Karpas-422 (cell line): ENCODE results near the gene NPHP3. TPM values are rescaled to one million over a fixed set of nuclear protein-coding genes. Genes with fewer than 3 reads are reported as not detected.

Source experiments
- DNase-seq: peaks from one replicate; pipeline ENCODE4 v3.0.0-alpha.2; 2015
- H2AFZ ChIP-seq: fragments of 200-600 bp; sonication (generic); 2 replicates; pipeline ENCODE4 v1.6.1; 2014; ENCODE audit warnings: antibody characterized with exemption, low read length, mixed read lengths
- H3K27ac ChIP-seq: fragments of 200-600 bp; sonication (generic); 2 replicates; pipeline ENCODE4 v1.5.1; 2014; ENCODE audit warnings: mild to moderate bottlenecking, low read length, moderate library complexity
- H3K27me3 ChIP-seq: fragments of 200-600 bp; sonication (generic); 2 replicates; pipeline ENCODE4 v1.6.1; 2014; ENCODE audit warnings: low read length, mixed read lengths
- H3K36me3 ChIP-seq: fragments of 200-600 bp; sonication (generic); 2 replicates; pipeline ENCODE4 v1.6.1; 2014; ENCODE audit warnings: low read length, mixed read lengths; ENCODE audit not compliant: insufficient read depth
- H3K4me1 ChIP-seq: fragments of 200-600 bp; sonication (generic); 2 replicates; pipeline ENCODE4 v1.6.1; 2014; ENCODE audit warnings: mild to moderate bottlenecking, low read length, mixed read lengths
- H3K4me2 ChIP-seq: fragments of 200-600 bp; sonication (generic); 2 replicates; pipeline ENCODE4 v1.6.1; 2014; ENCODE audit warnings: low read length, low read depth, mild to moderate bottlenecking; ENCODE audit not compliant: poor library complexity, severe bottlenecking
- H3K4me3 ChIP-seq: fragments of 200-600 bp; sonication (generic); 2 replicates; pipeline ENCODE4 v1.5.1; 2014; ENCODE audit warnings: mild to moderate bottlenecking, antibody characterized with exemption, low read length, mixed read lengths
- H3K79me2 ChIP-seq: fragments of 200-600 bp; sonication (generic); 2 replicates; pipeline ENCODE4 v1.6.1; 2014; ENCODE audit warnings: mild to moderate bottlenecking, low read length, mixed read lengths
- H3K9ac ChIP-seq: fragments of 200-600 bp; sonication (generic); 2 replicates; pipeline ENCODE4 v1.6.0; 2014; ENCODE audit warnings: low read length
- H3K9me2 ChIP-seq: fragments of 200-600 bp; sonication (generic), shearing (Covaris generic); replicated peaks from 2 replicates; pipeline ENCODE4 v1.6.0; 2014; ENCODE audit warnings: mild to moderate bottlenecking, low read length, moderate library complexity; ENCODE audit not compliant: insufficient read depth
- H3K9me3 ChIP-seq: fragments of 300-700, 200-600 bp; sonication (generic); 2 replicates; pipeline ENCODE4 v1.6.1; 2014; ENCODE audit warnings: low read length, mixed read lengths
- H4K20me1 ChIP-seq: fragments of 200-600 bp; sonication (generic); 2 replicates; pipeline ENCODE4 v1.6.1; 2014; ENCODE audit warnings: mild to moderate bottlenecking, antibody characterized with exemption, low read length, low read depth; ENCODE audit not compliant: insufficient read depth
- total RNA-seq: library from RNA; depleted of rRNA; stranded (reverse); fragments of >200 nt; shearing (Covaris generic); gene quantifications from 2 replicates; pipeline ENCODE4 v1.2.3, GENCODE V29; 2014; ENCODE audit warnings: low replicate concordance

The NPHP3 gene
- total RNA-seq, 1 experiment from 2014 or later: 19.0 TPM

DNA sequence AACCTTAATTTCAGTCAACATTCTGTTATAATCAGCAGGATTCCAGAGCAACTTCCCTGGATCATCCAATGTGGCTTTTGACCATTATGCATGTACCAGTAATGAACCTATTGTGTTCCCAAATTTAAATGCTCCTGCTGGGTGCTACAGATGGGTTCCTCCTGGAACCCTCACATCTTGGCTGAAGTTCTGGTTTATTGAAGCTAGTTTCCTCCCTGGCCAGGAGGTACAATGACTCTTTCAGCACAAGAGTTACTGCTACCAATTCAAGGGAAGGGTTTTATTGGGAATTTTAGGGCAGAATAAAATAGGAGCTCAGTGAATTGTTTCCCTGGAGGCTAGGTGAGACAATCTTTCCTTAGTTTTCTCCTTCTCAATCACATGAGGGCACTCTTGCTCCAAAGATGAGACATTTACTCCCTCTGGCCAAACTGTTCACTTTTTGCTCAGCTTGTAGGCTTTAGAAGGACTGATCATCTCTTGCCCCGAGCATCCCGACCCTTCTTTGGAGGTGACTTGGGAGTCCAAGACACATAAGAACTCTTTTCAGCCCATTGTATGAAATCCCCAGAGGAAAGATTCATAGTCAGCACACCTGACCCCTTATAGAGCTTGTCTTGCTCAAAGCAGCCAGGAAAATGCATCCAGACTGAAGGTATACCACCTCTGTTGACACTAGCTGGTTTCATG, 8.8 kb upstream of the NPHP3 start:
- peak; percentile 69 for DNase-seq
- H3K4me3 ChIP-seq: no peak overlapping the region

DNA sequence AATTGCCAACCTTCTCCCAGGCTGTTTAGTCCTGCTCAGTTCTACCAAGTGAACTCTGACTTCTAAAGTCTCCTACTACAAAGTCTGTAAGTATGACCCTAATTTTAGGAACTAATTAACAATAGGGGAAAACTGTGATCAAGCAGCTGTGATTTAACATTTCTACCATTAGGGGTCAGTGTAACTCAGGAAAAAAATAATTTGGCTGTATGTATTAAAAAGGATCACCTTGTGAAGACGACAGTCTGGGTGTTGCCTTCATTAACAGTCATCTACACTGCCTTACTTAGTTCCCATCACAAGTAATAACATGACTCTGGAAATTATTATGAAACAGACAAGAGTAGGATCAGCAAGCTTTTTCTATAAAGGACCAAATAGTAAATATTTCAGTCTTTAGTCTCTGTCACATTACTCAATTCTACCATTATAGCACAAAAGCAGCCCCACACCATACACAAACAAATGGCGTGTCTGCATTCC, 4.2 kb upstream of the NPHP3 start:
- H3K4me2 ChIP-seq: no peak overlapping the region
- no peaks in the 10 kb centered on the region for H3K9me2 ChIP-seq
- no peaks in the 10 kb centered on the region for H3K27me3 ChIP-seq
- H3K36me3 ChIP-seq: no peaks in the 10 kb centered on the region
- peak; percentile 84 for DNase-seq
- no peak overlapping the region for H3K9ac ChIP-seq
- H3K4me3 ChIP-seq: no peak overlapping the region
- H3K4me1 ChIP-seq: peaks cover 10% of the 10 kb centered on the region
- no peaks in the 10 kb centered on the region for H4K20me1 ChIP-seq
- H3K79me2 ChIP-seq: peaks cover 8% of the 10 kb centered on the region
- no peaks in the 10 kb centered on the region for H3K9me3 ChIP-seq
- H2AFZ ChIP-seq: no peak overlapping the region
- no peak overlapping the region for H3K27ac ChIP-seq

More for the DNA sequence above, 8.8 kb upstream of the NPHP3 start:
- Histone ChIP-seq H3K9me2 (no peaks in the 10 kb centered on the region), H3K4me1 (no peaks in the 10 kb centered on the region), H2AFZ (no peak overlapping the region), H3K27me3 (no peaks in the 10 kb centered on the region), H3K4me2 (no peak overlapping the region), H3K27ac (no peak overlapping the region), H4K20me1 (no peaks in the 10 kb centered on the region), H3K36me3 (no peaks in the 10 kb centered on the region), H3K79me2 (no peaks in the 10 kb centered on the region), H3K9me3 (no peaks in the 10 kb centered on the region), H3K9ac (no peak overlapping the region)

DNA sequence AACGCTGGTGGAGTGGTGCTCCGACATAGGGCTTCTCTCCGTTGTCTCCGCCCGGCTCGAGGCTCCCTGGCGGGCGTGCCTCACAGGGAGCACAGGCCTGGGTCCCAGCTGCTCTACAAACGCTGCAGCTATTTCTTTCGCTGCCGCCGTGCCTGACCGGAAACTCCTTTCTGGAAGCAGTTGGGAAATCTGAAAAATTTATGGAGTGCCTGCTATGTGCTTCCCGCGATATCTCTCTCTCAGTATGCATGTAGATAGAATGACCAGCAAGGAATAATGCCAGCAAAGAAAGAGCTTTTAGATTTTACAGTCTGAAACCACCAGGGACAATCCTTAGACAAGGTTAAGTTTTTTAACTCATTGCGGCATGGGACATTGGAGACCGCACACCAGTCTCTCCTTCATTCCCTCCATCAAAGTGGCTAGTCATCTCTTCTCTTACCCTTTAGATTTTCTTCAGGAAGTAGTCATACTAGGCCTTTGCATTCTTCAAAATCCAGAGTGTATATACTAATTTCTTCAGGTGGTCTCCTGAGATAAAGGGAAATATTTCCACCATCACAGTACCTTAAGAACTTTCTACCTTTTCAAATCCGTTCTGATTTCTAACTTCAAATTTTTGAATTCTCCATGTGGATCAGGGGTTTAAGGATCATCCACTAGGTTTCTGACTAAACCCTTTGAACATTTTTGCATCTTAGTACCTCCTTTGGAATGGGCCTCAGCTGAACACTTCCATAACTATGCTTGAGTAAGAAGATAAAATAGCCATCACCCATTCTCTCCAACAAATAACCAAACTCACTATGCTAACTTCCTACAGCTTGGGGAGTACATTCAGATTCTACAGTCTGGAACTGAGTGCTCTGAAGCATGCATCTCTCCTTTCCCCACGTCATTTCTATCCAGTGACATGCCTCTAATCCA, 1.1 kb upstream of the NPHP3 start:
- DNase-seq: peak; percentile 45
- peak overlapping the region; percentile 40; the same call in 1 of the 2 replicates for H2AFZ ChIP-seq
- H3K27me3 ChIP-seq: no peaks in the 10 kb centered on the region
- H3K9me3 ChIP-seq: no peaks in the 10 kb centered on the region
- H3K36me3 ChIP-seq: no peaks in the 10 kb centered on the region; the same call in 1 of the 2 replicates
- H3K9me2 ChIP-seq: no peaks in the 10 kb centered on the region
- H3K4me3 ChIP-seq: peak overlapping the region; percentile 78
- H3K4me2 ChIP-seq: peak overlapping the region; percentile 80
- peaks cover 25% of the 10 kb centered on the region for H3K79me2 ChIP-seq
- peaks cover 24% of the 10 kb centered on the region for H3K4me1 ChIP-seq
- no peak overlapping the region for H3K27ac ChIP-seq
- H4K20me1 ChIP-seq: no peaks in the 10 kb centered on the region
- peak overlapping the region; percentile 74 for H3K9ac ChIP-seq

DNA sequence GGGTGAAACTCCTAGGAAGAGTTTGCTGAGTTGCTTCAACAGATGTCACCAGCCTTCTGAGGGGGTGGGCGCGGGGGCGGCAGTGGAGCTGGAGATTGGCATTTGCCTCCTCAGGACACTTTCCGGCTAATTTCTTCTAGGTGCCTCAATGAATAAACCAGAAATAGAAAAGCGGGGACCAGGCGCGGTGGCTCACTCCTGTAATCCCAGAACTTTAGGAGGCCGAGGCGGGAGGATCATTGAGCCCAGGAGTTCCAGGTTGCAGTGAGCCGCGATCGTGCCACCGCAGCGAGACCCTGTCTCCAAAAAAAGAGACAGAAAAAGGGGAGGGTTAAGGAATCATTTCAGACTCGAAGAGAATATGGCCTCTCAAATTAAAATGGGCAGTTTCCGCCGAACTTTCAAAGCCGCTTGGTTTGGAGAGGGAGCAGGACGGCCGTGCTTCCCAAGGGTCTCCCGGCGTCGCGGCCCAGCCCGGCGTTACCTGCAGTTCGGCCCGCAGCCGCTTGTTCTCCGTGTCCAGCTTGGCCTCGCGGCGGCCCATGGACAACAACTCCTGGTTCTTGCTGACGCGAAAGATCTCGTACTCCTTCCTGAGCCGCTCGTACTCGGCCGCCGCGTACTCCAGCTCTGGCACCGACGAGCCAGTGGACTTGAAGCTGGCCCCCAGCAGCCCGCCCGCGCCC, 587 bp downstream of the NPHP3 start:
- no peak for DNase-seq
- Histone ChIP-seq H3K27ac (peak overlapping the region; percentile 46; the same call in 1 of the 2 replicates), H4K20me1 (no peaks in the 10 kb centered on the region), H3K9ac (peak overlapping the region; percentile 89), H3K4me3 (peak overlapping the region; percentile 92), H3K4me2 (peak overlapping the region; percentile 76), H3K27me3 (no peaks in the 10 kb centered on the region), H3K4me1 (peaks cover 24% of the 10 kb centered on the region), H3K9me2 (no peaks in the 10 kb centered on the region), H3K9me3 (no peaks in the 10 kb centered on the region), H2AFZ (peak overlapping the region; percentile 56), H3K36me3 (peaks cover 5% of the 10 kb centered on the region), H3K79me2 (peaks cover 25% of the 10 kb centered on the region)

DNA sequence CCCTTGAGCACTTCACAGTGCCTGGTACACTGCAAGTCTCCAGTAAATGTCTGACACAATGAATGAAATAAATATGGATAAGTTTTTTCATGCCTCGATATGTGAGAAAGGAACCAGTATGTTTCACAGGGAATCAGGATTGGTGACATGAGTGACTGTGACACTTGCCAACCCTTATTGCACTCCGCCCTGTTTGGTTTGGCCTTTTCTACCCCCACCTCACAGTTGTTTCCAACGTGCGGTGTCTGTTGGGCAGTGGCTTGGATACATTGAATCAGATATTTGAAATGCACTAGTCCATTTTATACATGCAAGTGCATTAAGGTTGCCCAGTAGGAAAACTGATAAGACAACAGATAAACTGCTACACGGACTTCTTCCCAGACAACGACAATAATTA, 2.0 kb downstream of the NPHP3 start:
- H2AFZ ChIP-seq: no peak overlapping the region
- H4K20me1 ChIP-seq: no peaks in the 10 kb centered on the region
- H3K4me1 ChIP-seq: peaks cover 24% of the 10 kb centered on the region
- H3K9me2 ChIP-seq: no peaks in the 10 kb centered on the region
- H3K4me3 ChIP-seq: peak overlapping the region; percentile 12; the same call in 1 of the 2 replicates
- H3K36me3 ChIP-seq: peaks cover 13% of the 10 kb centered on the region
- no peaks in the 10 kb centered on the region for H3K9me3 ChIP-seq
- H3K27ac ChIP-seq: no peak overlapping the region
- H3K79me2 ChIP-seq: peaks cover 25% of the 10 kb centered on the region
- no peak overlapping the region for H3K9ac ChIP-seq
- peak overlapping the region; percentile 76 for H3K4me2 ChIP-seq
- no peak for DNase-seq
- no peaks in the 10 kb centered on the region for H3K27me3 ChIP-seq

DNA sequence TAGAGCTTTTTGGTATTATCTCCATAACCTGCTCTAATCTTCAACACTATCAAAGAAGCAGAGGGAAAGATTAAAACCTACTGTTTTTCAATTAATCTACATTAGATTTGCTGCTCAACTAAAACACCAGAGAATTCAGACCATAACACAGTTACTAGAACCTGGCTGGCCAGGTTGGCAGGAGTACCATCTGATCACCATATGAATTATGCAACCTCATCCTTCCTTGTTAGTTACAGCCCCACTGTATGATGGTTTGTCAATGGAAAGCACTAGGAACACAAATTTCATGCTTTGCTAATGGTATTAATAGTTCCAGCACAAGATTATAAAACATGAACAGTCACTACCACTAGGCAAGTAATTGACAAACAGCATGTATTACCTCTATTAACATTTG, 5.8 kb downstream of the NPHP3 start:
- H3K9me3 ChIP-seq: no peaks in the 10 kb centered on the region
- no peak overlapping the region for H2AFZ ChIP-seq

DNA sequence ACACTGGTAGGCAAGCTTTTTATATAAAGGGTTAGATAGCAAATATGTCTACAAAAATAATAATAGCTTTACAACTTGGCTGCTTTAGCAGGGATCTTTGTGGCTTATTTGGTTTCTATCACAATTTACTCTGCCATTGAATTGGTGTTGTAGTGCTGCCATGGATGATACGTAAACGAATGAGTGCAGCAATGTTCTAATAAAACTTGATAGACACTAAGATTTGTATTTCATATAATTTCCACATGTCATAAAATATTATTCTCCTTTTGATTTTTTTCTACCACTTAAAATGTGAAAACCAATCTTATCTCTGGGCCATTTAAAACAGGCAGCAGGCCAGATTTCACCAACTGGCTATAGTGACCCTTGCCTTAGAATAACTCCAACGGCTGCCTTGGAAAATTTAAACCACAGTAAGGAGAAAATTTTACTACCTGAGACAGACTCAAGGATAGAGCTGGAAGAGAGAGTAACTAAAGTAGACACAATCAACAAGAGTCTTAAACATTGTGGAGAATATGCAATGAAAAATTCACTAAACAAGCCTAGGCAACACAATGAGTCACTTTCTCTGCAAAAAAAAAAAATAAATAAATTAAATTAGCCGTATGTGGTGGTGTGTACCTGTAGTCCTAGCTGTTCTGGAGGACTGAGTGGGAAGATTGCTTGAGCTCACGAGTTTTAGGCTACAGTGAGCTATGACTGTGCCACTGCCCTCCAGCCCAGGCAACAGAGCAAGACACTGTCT, 8.1 kb downstream of the NPHP3 start:
- Histone ChIP-seq H3K27me3 (no peaks in the 10 kb centered on the region), H3K27ac (no peak overlapping the region), H3K4me3 (no peak overlapping the region), H3K9ac (no peak overlapping the region), H3K4me1 (no peaks in the 10 kb centered on the region), H3K4me2 (no peak overlapping the region), H3K9me2 (no peaks in the 10 kb centered on the region), H3K79me2 (peaks cover 3% of the 10 kb centered on the region; the same call in 1 of the 2 replicates), H2AFZ (no peak overlapping the region), H3K36me3 (peaks cover 31% of the 10 kb centered on the region), H3K9me3 (no peaks in the 10 kb centered on the region), H4K20me1 (no peaks in the 10 kb centered on the region)
- DNase-seq: no peak

More for the DNA sequence above, 5.8 kb downstream of the NPHP3 start:
- H4K20me1 ChIP-seq: no peaks in the 10 kb centered on the region
- H3K27me3 ChIP-seq: no peaks in the 10 kb centered on the region
- no peak overlapping the region for H3K9ac ChIP-seq
- H3K4me1 ChIP-seq: peaks cover 14% of the 10 kb centered on the region
- H3K79me2 ChIP-seq: peaks cover 17% of the 10 kb centered on the region
- peaks cover 26% of the 10 kb centered on the region for H3K36me3 ChIP-seq
- no peak overlapping the region for H3K4me3 ChIP-seq
- no peaks in the 10 kb centered on the region for H3K9me2 ChIP-seq
- H3K4me2 ChIP-seq: no peak overlapping the region
- H3K27ac ChIP-seq: no peak overlapping the region
- DNase-seq: no peak
